ENCODE data around the gene CCT8.

Gene CCT8

GRCh38 chr21:29073222-29074006 lies at the start of gene CCT8:
TSS of gene CCT8 (minus strand) at chr21:29073648. CDS start at chr21:29073590, 58 bp downstream.
- DNase-seq: peak; percentile 97

- no peak for DNase-seq
Measured at GRCh38 chr21:29121759-29122158, 48.3 kb upstream of the CCT8 start.

- DNase-seq: no peak
Measured at GRCh38 chr21:29117372-29117955, 44.0 kb upstream of the CCT8 start.

GRCh38 chr21:29115899-29116298 lies 42.5 kb upstream of the CCT8 start:
- no peak for DNase-seq

- DNase-seq: peak; percentile 22
Measured at GRCh38 chr21:29114765-29115500, 41.5 kb upstream of the CCT8 start.

- DNase-seq: no peak
Measured at GRCh38 chr21:29105218-29105617, 31.8 kb upstream of the CCT8 start.

- no peak for DNase-seq
Measured at GRCh38 chr21:29104239-29104708, 30.8 kb upstream of the CCT8 start.

- DNase-seq: no peak
Measured at GRCh38 chr21:29102791-29103257, 29.4 kb upstream of the CCT8 start.

GRCh38 chr21:29098156-29098555 lies 24.7 kb upstream of the CCT8 start:
- no peak for DNase-seq

GRCh38 chr21:29096218-29097015 lies 23.0 kb upstream of the CCT8 start:
- no peak for DNase-seq

GRCh38 chr21:29092102-29092959 lies 18.9 kb upstream of the CCT8 start:
- no peak for DNase-seq

- no peak for DNase-seq
Measured at GRCh38 chr21:29091033-29091432, 17.6 kb upstream of the CCT8 start.

- DNase-seq: no peak
Measured at GRCh38 chr21:29085106-29085752, 11.8 kb upstream of the CCT8 start.

GRCh38 chr21:29084372-29084771 lies 10.9 kb upstream of the CCT8 start:
- DNase-seq: no peak

GRCh38 chr21:29083306-29083705 lies 9.9 kb upstream of the CCT8 start:
- no peak for DNase-seq

- no peak for DNase-seq
Measured at GRCh38 chr21:29082046-29082815, 8.8 kb upstream of the CCT8 start.

- no peak for DNase-seq
Measured at GRCh38 chr21:29080454-29080941, 7.0 kb upstream of the CCT8 start.

GRCh38 chr21:29078869-29079767 lies 5.7 kb upstream of the CCT8 start:
- DNase-seq: no peak

GRCh38 chr21:29077651-29078090 lies 4.2 kb upstream of the CCT8 start:
- DNase-seq: peak; percentile 58

Measured in NCI-H2227 treated with DMSO at 0.1 percent for 48 hours (cell line).